Thyroid gland (tissue), 4 donors: ENCODE results near the gene HPGDS.

Source experiments
- POLR2A ChIP-seq, 2 donors: fragments of 450-650 bp; IDR thresholded peaks; one replicate each; pipeline ENCODE4 v1.6.1; 2017; ENCODE audit warnings: antibody characterized with exemption in 2 of 2, mild to moderate bottlenecking in 2 of 2, moderate library complexity in 1 of 2
- TF ChIP-seq, protein P1 (sequence below), 6 experiments: fragments of 200-600 bp in 3 of 6; fragments of 450-650 bp in 3 of 6; sonication (generic) in 3 of 6; IDR thresholded peaks; one replicate each; pipeline ENCODE4 v1.5.1; 2016 to 2019; ENCODE audit warnings: antibody characterized with exemption in 6 of 6, mild to moderate bottlenecking in 2 of 6, inconsistent platforms in 1 of 6, moderate library complexity in 1 of 6

DNA sequence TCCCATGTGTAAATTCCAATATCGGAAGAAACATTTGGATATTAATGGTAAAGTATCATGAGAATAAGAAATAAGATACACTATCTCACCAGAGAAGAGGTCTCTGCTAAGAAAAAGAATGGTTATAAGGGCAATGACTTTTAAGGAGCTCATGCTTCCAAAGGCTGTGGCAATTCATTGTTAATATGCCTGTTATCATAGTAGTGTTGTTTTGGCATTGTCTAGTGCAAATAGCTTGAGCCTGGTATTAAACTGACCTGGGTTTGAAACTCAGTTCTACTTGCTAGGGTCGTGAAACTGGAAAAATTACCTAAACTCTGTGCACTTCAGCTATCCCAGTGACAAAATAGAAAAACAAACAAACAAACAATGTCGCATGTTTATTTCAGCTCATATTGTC lies 8.8 kb downstream of the HPGDS start:
- TF ChIP-seq POLR2A (IDR thresholded peaks at IDR 0.05): no peak
- TF ChIP-seq, protein P1, sequence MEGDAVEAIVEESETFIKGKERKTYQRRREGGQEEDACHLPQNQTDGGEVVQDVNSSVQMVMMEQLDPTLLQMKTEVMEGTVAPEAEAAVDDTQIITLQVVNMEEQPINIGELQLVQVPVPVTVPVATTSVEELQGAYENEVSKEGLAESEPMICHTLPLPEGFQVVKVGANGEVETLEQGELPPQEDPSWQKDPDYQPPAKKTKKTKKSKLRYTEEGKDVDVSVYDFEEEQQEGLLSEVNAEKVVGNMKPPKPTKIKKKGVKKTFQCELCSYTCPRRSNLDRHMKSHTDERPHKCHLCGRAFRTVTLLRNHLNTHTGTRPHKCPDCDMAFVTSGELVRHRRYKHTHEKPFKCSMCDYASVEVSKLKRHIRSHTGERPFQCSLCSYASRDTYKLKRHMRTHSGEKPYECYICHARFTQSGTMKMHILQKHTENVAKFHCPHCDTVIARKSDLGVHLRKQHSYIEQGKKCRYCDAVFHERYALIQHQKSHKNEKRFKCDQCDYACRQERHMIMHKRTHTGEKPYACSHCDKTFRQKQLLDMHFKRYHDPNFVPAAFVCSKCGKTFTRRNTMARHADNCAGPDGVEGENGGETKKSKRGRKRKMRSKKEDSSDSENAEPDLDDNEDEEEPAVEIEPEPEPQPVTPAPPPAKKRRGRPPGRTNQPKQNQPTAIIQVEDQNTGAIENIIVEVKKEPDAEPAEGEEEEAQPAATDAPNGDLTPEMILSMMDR (IDR thresholded peaks at IDR 0.05): no peak
